H4 (cell line): ENCODE results near the gene TRAPPC13. TPM values are rescaled to one million over a fixed set of nuclear protein-coding genes. Genes with fewer than 3 reads are reported as not detected.
"Not testable (repeated sequence)": the region's sequence is repeated elsewhere in the genome, so short reads cannot be mapped to it uniquely, and the experiment has no call there.

Source experiments
- DNase-seq: peaks from one replicate; pipeline ENCODE4 v3.0.0-alpha.2; 2015; ENCODE audit warnings: low spot score
- total RNA-seq: library from RNA; depleted of rRNA; stranded (reverse); fragments of >200 nt; shearing (Covaris generic); gene quantifications from 2 replicates; pipeline ENCODE4 v1.2.3, GENCODE V29; 2014; rRNA removed

The TRAPPC13 gene
- total RNA-seq, 1 experiment from 2014 or later = 20.7 TPM

DNA sequence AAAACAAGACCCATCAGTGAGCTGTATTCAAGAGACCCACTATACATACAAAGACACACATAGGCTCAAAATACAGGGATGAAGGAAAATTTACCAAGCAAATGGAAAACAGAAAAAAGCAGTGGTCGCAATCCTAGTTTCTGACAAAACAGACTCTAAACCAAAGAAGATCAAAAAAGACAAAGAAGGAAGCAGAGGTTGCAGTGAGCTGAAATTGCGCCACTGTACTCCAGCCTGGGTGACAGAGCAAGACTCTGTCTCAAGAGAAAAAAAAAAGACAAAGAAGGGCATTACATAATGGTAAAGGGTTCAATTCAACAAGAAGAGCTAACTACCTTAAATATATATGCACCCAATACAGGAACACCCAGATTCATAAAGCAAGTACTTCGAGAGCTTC lies 51.2 kb downstream of the TRAPPC13 start:
- DNase-seq = not testable (repeated sequence)

DNA sequence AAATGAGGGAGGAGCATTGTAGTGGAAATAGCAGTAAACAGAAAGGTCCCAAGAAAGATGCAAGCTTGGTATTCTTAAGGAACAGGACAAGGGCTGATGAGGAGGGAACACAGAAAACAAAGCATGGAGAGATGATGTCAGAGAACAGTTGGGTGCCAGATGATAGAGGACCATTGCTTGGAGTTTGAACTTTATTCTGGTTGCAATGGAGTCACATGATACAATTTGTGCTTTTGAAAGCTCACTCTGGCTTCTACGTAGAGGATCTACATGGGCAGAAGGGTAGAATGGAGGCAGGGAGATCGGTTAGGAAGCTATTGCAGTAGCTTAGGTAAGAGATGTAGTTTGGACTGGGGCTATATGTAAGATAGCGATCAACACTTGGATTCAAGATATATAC lies 57.3 kb downstream of the TRAPPC13 start:
- no peak for DNase-seq

DNA sequence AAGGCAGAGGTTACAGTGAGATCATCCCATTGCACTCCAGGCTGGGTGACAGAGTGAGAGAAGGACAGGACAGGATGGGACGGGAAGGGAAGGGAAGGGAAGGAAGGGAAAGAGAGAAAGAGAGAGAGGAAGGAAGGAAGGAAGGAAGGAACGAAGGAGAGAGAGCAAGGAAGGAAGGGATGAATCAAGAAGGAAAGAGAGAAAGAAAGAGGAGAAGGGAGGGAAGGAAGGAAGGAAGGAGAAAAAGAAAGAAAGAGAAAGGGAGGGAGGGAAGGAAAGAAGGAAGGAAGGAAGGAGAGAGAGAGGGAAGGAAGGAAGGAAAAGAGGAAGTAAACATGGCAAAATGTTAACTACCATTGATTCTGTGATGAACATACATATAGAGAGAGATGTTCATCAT lies 68.3 kb downstream of the TRAPPC13 start:
- DNase-seq = no peak

DNA sequence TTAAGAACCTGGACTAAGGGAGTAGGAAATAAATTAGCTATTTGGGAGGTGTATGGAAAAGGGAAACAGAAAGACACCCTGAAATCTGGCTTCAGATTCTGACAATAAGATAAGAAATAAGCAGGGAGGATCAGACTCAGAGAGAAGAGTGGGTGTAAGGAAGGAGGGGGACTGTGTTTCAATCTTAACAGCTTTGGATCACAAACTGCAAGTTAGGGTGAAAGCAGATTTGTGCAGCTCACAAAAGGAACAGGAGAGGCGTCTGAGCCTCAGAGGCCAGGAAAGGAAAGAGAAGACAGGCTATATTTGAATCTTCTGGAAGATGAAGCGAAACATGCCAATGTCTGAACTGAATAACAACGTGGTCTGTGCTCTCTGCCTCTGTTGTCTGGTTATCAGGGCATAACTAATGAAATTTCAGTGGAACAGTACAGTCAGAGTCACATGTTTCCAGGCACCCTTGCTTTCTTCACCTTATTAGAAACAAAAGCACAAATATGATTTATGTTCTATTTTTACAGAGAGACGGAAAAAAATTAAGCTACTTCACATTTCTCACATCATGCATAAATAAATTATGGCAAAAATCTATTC lies 70.4 kb downstream of the TRAPPC13 start:
- no peak for DNase-seq

DNA sequence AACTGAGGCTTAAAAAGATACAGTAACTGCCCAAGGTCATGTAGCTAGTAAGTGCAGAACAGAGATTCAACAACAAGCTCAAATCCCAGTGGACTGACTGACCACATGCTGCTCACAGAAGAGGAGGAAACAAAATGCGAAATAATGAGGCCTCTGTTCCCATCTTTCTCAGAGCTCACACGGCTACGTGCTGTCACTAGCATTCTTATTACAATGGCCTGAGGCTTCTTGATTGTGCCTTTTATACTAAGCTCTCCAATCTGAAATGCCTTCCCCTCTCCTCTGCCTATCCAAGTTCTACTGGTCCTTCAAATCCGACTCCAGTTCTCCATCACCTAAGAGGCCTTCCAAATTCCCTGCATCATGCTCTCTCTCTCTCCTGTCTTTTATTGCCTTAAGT lies 71.1 kb downstream of the TRAPPC13 start:
- no peak for DNase-seq

DNA sequence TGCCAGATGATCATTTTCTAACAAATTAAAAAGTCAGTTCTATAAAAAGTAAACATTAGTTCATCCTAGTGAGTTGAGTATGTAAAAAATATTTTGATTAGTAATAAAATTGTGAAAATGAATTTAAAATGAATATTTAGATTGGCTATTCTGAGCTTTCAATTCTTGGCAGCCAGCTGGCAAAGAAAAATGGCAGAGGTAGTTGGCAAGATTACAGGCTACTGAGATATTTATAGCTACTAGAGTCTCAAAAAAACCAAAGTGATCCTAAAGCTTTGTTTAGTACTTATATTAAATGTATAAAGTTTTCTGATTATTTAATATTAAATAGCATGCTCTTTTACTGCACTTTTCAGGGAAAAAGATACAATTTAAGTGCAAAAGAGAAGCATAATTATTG lies 72.1 kb downstream of the TRAPPC13 start:
- DNase-seq = no peak

DNA sequence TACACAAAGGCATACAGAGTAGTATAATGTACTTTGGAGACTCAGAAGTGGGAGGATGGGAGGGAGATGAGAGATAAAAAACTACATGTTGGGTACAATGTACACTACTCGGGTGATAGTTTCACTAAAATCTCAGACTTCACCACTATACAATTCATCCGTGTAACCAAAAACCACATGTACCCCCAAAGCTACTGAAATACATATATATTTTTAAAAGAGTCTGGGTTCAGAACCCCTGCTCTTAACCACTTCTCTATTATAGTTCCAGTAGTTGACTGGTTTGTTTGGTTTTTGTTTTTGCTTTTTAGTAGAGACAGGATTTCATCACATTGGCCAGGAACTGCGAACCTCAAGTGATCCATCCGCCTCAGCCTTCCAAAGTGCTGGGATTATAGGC lies 74.5 kb downstream of the TRAPPC13 start:
- DNase-seq = no peak

DNA sequence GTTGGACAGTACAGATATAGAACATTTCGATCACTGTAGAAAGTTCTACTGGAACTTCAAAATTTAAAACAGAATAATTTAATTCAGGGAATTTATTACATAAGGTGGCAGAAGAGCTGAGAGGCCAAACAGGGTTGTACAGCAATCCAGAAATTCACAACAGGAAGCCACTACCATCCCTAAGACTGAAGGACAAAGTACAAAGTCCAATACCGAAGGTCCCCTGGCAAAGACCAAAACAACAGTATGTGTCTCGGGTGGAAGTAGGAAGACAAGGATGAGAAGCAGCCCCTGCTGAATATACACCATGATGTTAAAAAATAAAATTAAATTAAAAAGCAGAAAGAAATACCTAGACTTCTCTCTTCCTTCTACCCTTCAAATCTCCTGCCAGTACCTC lies 77.2 kb downstream of the TRAPPC13 start:
- no peak for DNase-seq

DNA sequence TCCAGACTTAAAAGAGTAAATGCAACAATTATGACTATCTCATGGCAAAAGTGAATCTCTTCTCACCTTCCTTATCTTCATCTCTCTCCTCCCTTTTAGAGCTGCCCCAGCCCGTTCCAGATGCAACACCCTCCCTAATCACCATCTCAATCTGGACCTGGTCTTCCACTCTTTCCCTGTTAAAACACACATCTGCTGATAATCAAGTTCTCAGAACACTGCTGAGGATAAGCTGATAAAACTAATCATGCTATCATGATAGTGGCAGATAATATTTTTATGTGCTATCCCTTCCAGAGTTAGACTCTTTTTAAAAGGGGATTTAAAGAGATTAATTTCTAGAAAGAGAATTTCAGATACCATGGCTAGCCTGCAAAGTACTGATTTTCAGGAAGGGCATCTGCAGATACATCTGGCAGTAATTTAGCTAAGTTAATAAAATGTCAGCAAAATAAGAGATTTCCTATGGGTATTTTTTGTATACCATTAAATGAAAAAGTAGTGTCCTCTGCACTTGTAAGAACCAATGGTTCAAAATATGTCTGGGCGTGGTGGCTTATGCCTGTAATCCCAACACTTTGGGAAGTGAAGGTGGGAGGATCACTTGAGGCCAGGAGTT lies 79.9 kb downstream of the TRAPPC13 start:
- DNase-seq = no peak

DNA sequence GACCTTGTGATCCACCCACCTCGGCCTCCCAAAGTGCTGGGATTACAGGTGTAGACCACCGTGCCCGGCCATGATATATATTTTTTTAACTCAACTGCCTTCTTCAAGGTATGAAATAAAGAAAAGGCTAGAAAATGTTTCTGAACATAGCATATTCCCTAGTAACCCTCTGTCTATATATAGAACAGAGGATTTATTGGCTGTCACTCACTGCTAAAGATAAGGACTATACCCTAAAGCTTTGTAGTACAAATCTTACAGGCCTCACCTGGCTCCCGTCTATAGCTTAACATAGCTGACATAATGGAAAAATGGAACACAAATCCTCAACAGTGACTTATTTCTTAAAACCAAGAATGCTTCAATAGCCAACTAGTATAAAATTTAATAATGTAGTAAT lies 82.8 kb downstream of the TRAPPC13 start:
- no peak for DNase-seq

DNA sequence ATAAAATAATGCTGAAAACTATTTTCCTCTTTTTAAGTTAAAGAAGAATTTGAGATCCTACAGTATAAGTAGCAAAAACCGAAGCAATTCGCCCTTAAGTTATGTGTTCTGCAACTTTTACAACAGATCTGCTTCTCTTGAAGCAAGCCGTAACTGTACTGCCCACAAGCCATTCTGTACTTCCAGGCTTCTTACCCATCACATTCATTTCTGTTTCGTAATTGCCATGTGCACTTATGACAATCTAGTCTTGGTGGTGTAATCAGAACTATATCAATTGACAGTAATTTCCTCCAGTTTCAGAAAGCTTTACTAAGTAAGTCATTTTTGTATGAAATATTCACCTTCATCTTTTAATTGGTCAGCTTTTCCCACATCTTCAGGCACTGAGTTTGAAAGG lies 83.3 kb downstream of the TRAPPC13 start:
- DNase-seq = no peak

Other genes starting within 250 kb of the TRAPPC13 start
- gene ADAMTS6, start 143.1 kb upstream of the TRAPPC13 start, total RNA-seq = 1.7 and 2.1 TPM in 2 replicates
- gene CENPK, start 61.9 kb upstream of the TRAPPC13 start, total RNA-seq = 28.8 and 33.0 TPM in 2 replicates
- 22.5 and 28.6 TPM in 2 replicates for gene PPWD1, start 61.7 kb upstream of the TRAPPC13 start, total RNA-seq
- gene TRIM23, start 694 bp upstream of the TRAPPC13 start, total RNA-seq = 6.7 and 10.8 TPM in 2 replicates
- gene SHLD3, start within 50 bp of the TRAPPC13 start, total RNA-seq = 3.6 and 5.7 TPM in 2 replicates
- 3.9 and 6.1 TPM in 2 replicates for gene SGTB, start 97.1 kb downstream of the TRAPPC13 start, total RNA-seq
- gene NLN, start 97.2 kb downstream of the TRAPPC13 start, total RNA-seq = 33.0 and 33.6 TPM in 2 replicates